ENCODE results near the gene ZACN. TPM values are rescaled to one million over a fixed set of nuclear protein-coding genes. Genes with fewer than 3 reads are reported as not detected.

ZACN gene
- total and polyA plus RNA-seq, 2 donors (not counting 3 experiments of a cell fraction or from before 2014, with no cell fraction given), result 0.18 TPM; not detected in 1

DNA sequence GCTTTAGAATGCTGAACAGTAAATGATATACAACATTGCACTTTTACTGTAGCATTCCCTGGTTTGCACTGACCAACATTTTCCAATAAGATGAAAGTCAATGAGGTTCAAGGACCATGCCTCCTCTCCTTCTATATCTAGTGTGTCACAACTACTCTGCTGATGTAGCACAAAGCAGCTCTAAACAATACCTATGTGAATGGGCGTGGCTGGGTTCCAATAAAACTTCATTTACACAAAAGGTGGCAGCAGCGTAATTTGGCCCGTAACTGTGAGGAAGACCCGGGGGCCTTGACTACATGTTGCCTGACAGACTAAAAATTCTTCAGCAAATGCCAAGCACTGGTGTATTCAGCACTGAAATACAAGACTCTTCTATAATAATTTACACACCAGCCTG, 13.2 kb upstream of the ZACN start:
- no peaks in the 10 kb centered on the region for H3K9me3 ChIP-seq (replicated peaks; ENCODE audit: control insufficient read depth, insufficient read depth, low read length)
- no peak overlapping the region for H3K9ac ChIP-seq (replicated peaks; ENCODE audit: extremely low read depth, insufficient read depth, low read length)
- no peaks in the 10 kb centered on the region for H3K9me1 ChIP-seq (replicated peaks; ENCODE audit: control insufficient read depth, extremely low read depth, insufficient read depth, low read length)
- peaks cover 3% of the 10 kb centered on the region for H3K4me1 ChIP-seq (ENCODE audit: control insufficient read depth, extremely low read depth, insufficient read depth, low read length)
- peaks cover 20% of the 10 kb centered on the region for H3K79me2 ChIP-seq (ENCODE audit: control insufficient read depth, insufficient read depth, low read length)
- no peaks in the 10 kb centered on the region for H3K27me3 ChIP-seq (ENCODE audit: control insufficient read depth in 2 of 2, insufficient read depth in 2 of 2, low read length in 2 of 2)
- BruUV-seq (replicated peaks), result no TSS peak
- no peak for TF ChIP-seq GATA2 (IDR thresholded peaks at IDR 0.05; ENCODE audit: insufficient read depth, insufficient read length, low read depth, low read length)
- TF ChIP-seq POLR2A (IDR thresholded peaks at IDR 0.05; ENCODE audit: low read depth, low read length), result no peak
- TF ChIP-seq FOS (IDR thresholded peaks at IDR 0.05; ENCODE audit: borderline replicate concordance, insufficient read depth, low read length), result no peak
- TF ChIP-seq, protein P1, sequence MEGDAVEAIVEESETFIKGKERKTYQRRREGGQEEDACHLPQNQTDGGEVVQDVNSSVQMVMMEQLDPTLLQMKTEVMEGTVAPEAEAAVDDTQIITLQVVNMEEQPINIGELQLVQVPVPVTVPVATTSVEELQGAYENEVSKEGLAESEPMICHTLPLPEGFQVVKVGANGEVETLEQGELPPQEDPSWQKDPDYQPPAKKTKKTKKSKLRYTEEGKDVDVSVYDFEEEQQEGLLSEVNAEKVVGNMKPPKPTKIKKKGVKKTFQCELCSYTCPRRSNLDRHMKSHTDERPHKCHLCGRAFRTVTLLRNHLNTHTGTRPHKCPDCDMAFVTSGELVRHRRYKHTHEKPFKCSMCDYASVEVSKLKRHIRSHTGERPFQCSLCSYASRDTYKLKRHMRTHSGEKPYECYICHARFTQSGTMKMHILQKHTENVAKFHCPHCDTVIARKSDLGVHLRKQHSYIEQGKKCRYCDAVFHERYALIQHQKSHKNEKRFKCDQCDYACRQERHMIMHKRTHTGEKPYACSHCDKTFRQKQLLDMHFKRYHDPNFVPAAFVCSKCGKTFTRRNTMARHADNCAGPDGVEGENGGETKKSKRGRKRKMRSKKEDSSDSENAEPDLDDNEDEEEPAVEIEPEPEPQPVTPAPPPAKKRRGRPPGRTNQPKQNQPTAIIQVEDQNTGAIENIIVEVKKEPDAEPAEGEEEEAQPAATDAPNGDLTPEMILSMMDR (IDR thresholded peaks at IDR 0.05; ENCODE audit: extremely low read depth in 1 of 2, insufficient read depth in 1 of 2, low read depth in 1 of 2, low read length in 2 of 2), result no peak
- no peak for TF ChIP-seq EZH2 (IDR thresholded peaks at IDR 0.05; ENCODE audit: borderline replicate concordance, low read depth, low read length, severe bottlenecking)
- TF ChIP-seq POLR2AphosphoS5 (IDR thresholded peaks at IDR 0.05; ENCODE audit: insufficient read depth, low read depth, low read length), result no peak
- TF ChIP-seq JUN (IDR thresholded peaks at IDR 0.05; ENCODE audit: borderline replicate concordance, insufficient read depth, insufficient read length, low read depth), result no peak
- TF ChIP-seq, protein P2, sequence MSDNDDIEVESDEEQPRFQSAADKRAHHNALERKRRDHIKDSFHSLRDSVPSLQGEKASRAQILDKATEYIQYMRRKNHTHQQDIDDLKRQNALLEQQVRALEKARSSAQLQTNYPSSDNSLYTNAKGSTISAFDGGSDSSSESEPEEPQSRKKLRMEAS (IDR thresholded peaks at IDR 0.05; ENCODE audit: insufficient read depth, insufficient read length), result no peak
- no peak for TF ChIP-seq MYC (IDR thresholded peaks at IDR 0.05; ENCODE audit: low read depth, low read length)
- no peak overlapping the region for H2AFZ ChIP-seq (ENCODE audit: low read depth, low read length)
- H4K20me1 ChIP-seq (replicated peaks; ENCODE audit: control insufficient read depth, extremely low read depth, insufficient read depth, low read length), result peaks cover 2% of the 10 kb centered on the region
- no peak for FAIRE-seq
- H3K4me2 ChIP-seq (ENCODE audit: insufficient read depth, low read length), result no peak overlapping the region
- ChIA-PET CTCF (interaction anchor here (1.0 to 1.3 kb wide), 2 partner anchors 43 to 51 kb away, joined by 3 to 4 read pairs; no protein-coding TSS in a partner anchor), POLR2A (interaction anchor here (0.5 to 0.7 kb wide), 3 partner anchors 13 to 319 kb away, joined by 3 to 6 read pairs (median 3); partner anchors contain the start of gene SPHK1)
- H3K36me3 ChIP-seq (ENCODE audit: control insufficient read depth in 2 of 2, extremely low read depth in 1 of 2, insufficient read depth in 2 of 2, low read length in 2 of 2), result peaks cover 25 to 47% of the 10 kb centered on the region in 2 experiments
- no peak for DNase-seq (ENCODE audit: low read depth, low spot score)
- no peak overlapping the region for H3K4me3 ChIP-seq (replicated peaks in 1 of 3; ENCODE audit: insufficient read depth in 1 of 3, low read depth in 1 of 3, low read length in 3 of 3)
- dilution Hi-C loops (cut with MboI; ENCODE audit: extremely low pct_ligation_motif_present, low sequenced_read_pairs) (no loop called here), intact Hi-C loops (cut with micrococcal nuclease) (no loop called here)
- H3K27ac ChIP-seq (ENCODE audit: insufficient read depth, low read depth, low read length), result no peak overlapping the region

Measured in endothelial cell of umbilical vein (primary cell).